GM23338 (cell line): ENCODE measurements around the gene KDM4B. TPM values are rescaled to one million over a fixed set of nuclear protein-coding genes. Genes with fewer than 3 reads are reported as not detected.

Experiments used
- ATAC-seq: fragments of 200-7000 bp; cut with Tn5 transposase; 3 replicates; pipeline ENCODE4 v1.9.1; 2020
- DNase-seq: peaks from one replicate; pipeline ENCODE4 v3.0.0-alpha.2; 2015; ENCODE audit warnings: low spot score
- H2AFZ ChIP-seq: fragments of 200-600 bp; sonication (generic); 2 replicates; pipeline ENCODE4 v1.8.0; 2016; ENCODE audit warnings: antibody characterized with exemption, mild to moderate bottlenecking, moderate library complexity
- H3F3A ChIP-seq: fragments of 200-600 bp; sonication (generic); replicated peaks from 2 replicates; pipeline ENCODE4 v1.8.0; 2017; ENCODE audit warnings: antibody characterized with exemption, mixed run types, low read depth
- H3K27ac ChIP-seq: fragments of 200-600 bp; sonication (generic); 2 replicates; pipeline ENCODE4 v1.6.1; 2016; ENCODE audit warnings: low read depth
- H3K27me3 ChIP-seq: fragments of 200-600 bp; sonication (generic); 2 replicates; pipeline ENCODE4 v1.8.0; 2016; ENCODE audit warnings: mild to moderate bottlenecking, mixed run types, moderate library complexity; ENCODE audit not compliant: insufficient read depth
- H3K36me3 ChIP-seq: fragments of 200-600 bp; sonication (generic); 2 replicates; pipeline ENCODE4 v1.8.0; 2016; ENCODE audit warnings: mild to moderate bottlenecking; ENCODE audit not compliant: insufficient read depth
- H3K4me1 ChIP-seq: fragments of 200-600 bp; sonication (generic); 2 replicates; pipeline ENCODE4 v1.8.0; 2016; ENCODE audit warnings: mild to moderate bottlenecking, moderate library complexity; ENCODE audit not compliant: insufficient read depth
- H3K4me2 ChIP-seq: fragments of 200-600 bp; sonication (generic); 2 replicates; pipeline ENCODE4 v1.7.1; 2017; ENCODE audit warnings: mixed run types
- H3K4me3 ChIP-seq: fragments of 200-600 bp; sonication (generic); 2 replicates; pipeline ENCODE4 v1.6.1; 2016; ENCODE audit warnings: mixed run types
- H3K79me2 ChIP-seq: fragments of 200-600 bp; sonication (generic); replicated peaks from 2 replicates; pipeline ENCODE4 v1.8.0; 2017; ENCODE audit warnings: mild to moderate bottlenecking; ENCODE audit not compliant: insufficient read depth
- H3K9me2 ChIP-seq: fragments of 200-600 bp; sonication (generic); 2 replicates; pipeline ENCODE4 v1.8.0; 2017; ENCODE audit not compliant: insufficient read depth
- H4K20me1 ChIP-seq: fragments of 200-600 bp; sonication (generic); replicated peaks from 2 replicates; pipeline ENCODE4 v1.8.0; 2017; ENCODE audit warnings: mild to moderate bottlenecking; ENCODE audit not compliant: insufficient read depth
- H3K27ac Mint-ChIP-seq: 2 replicates; pipeline ENCODE4 v1.8.0; 2020; ENCODE audit warnings: inconsistent platforms, mild to moderate bottlenecking, moderate library complexity, mixed read lengths
- H3K27me3 Mint-ChIP-seq: 3 replicates; pipeline ENCODE4 v1.8.0; 2022; ENCODE audit warnings: low read depth, mild to moderate bottlenecking, moderate library complexity, mixed read lengths, inconsistent platforms; ENCODE audit not compliant: insufficient read depth, poor library complexity
- H3K36me3 Mint-ChIP-seq: 3 replicates; pipeline ENCODE4 v1.8.0; 2021; ENCODE audit warnings: low read depth, mild to moderate bottlenecking, inconsistent platforms, moderate library complexity, mixed read lengths
- H3K4me1 Mint-ChIP-seq: 3 replicates; pipeline ENCODE4 v1.8.0; 2020; ENCODE audit warnings: mild to moderate bottlenecking, inconsistent platforms, mixed read lengths
- H3K4me3 Mint-ChIP-seq: 3 replicates; pipeline ENCODE4 v1.8.0; 2021; ENCODE audit warnings: moderate library complexity, mild to moderate bottlenecking, inconsistent platforms, mixed read lengths
- H3K9me3 Mint-ChIP-seq: 3 replicates; pipeline ENCODE4 v1.8.0; 2020; ENCODE audit warnings: moderate library complexity, mild to moderate bottlenecking, inconsistent platforms, mixed read lengths
- CREB1 ChIP-seq: fragments of 250-450 bp; sonication (Bioruptor Pico); IDR thresholded peaks from 2 replicates; pipeline ENCODE4 v1.5.0; 2020; ENCODE audit warnings: low read depth, mild to moderate bottlenecking, moderate library complexity
- CTCF ChIP-seq, 2 experiments: fragments of 200-600 bp in 1 of 2; sonication (generic) in 1 of 2; conservative IDR thresholded peaks; 2 replicates each; pipeline versions ENCODE4 v1.5.1 to v1.6.1; 2016 to 2017; ENCODE audit warnings: antibody characterized with exemption in 2 of 2, low read depth in 2 of 2, mild to moderate bottlenecking in 2 of 2, moderate library complexity in 1 of 2
- ETS1 ChIP-seq: IDR thresholded peaks from 2 replicates; pipeline ENCODE4 v1.6.1; 2016; ENCODE audit warnings: antibody characterized with exemption
- EZH2 ChIP-seq: fragments of 200-600 bp; sonication (generic); IDR thresholded peaks from one replicate; pipeline ENCODE4 v1.8.0; 2017; ENCODE audit warnings: antibody characterized with exemption, mild to moderate bottlenecking, low read depth; ENCODE audit not compliant: unreplicated experiment
- EZH2phosphoT487 ChIP-seq: fragments of 200-600 bp; sonication (generic); IDR thresholded peaks from one replicate; pipeline ENCODE4 v1.8.1; 2018; ENCODE audit warnings: antibody characterized with exemption; ENCODE audit not compliant: unreplicated experiment
- JUNB ChIP-seq: IDR thresholded peaks from one replicate; pipeline ENCODE4 v1.6.1; 2016; ENCODE audit warnings: antibody characterized with exemption; ENCODE audit not compliant: unreplicated experiment
- NANOG ChIP-seq: IDR thresholded peaks from 2 replicates; pipeline ENCODE4 v1.6.1; 2016; ENCODE audit warnings: antibody characterized with exemption, borderline replicate concordance
- POLR2AphosphoS5 ChIP-seq: IDR thresholded peaks from 2 replicates; pipeline ENCODE4 v1.6.1; 2016; ENCODE audit warnings: antibody characterized with exemption, low read depth
- REST ChIP-seq: IDR thresholded peaks from one replicate; pipeline ENCODE4 v1.6.1; 2018; ENCODE audit warnings: antibody characterized with exemption; ENCODE audit not compliant: unreplicated experiment
- ZNF114 ChIP-seq: fragments of 250-450 bp; sonication (Bioruptor Pico); IDR thresholded peaks from 2 replicates; pipeline ENCODE4 v1.5.0; 2020; ENCODE audit warnings: mild to moderate bottlenecking, moderate library complexity
- ZNF331 ChIP-seq: fragments of 250-450 bp; sonication (Bioruptor Pico); IDR thresholded peaks from 2 replicates; pipeline ENCODE4 v1.5.0; 2020; ENCODE audit warnings: low read depth, mild to moderate bottlenecking, moderate library complexity
- polyA plus RNA-seq: library from polyadenylated mRNA; unstranded; fragments of >200 nt; fragmentation: Nextera tagmentation; extraction: Ambion mirVana; gene quantifications from 2 replicates; pipeline ENCODE4 v1.2.1, GENCODE V29; 2016
- total RNA-seq: library from RNA; depleted of rRNA; stranded (reverse); fragments of >200 nt; shearing (Covaris generic); gene quantifications from 2 replicates; pipeline ENCODE4 v1.2.3, GENCODE V29; 2014

KDM4B gene
- total and polyA plus RNA-seq, 2 experiments from 2014 or later: 9.1 to 27.6 TPM

GRCh38 chr19:5048727-5049553 is 80.0 kb downstream of the KDM4B start (continued):
- TF ChIP-seq ETS1: no peak
- TF ChIP-seq ZNF114 (CRISPR knock-in tag): no peak
- no peak for TF ChIP-seq EZH2
- TF ChIP-seq REST: no peak
- no peak for TF ChIP-seq EZH2phosphoT487
- TF ChIP-seq NANOG: no peak

- H3K27ac Mint-ChIP-seq: no peak overlapping the region
- Histone ChIP-seq H3K36me3 (no peaks in the 10 kb centered on the region), H2AFZ (no peak overlapping the region)
- no peak for TF ChIP-seq CREB1 (CRISPR knock-in tag)
- TF ChIP-seq ZNF331 (CRISPR knock-in tag): no peak
- no peak for TF ChIP-seq ETS1
- no peak for TF ChIP-seq ZNF114 (CRISPR knock-in tag)
- TF ChIP-seq POLR2AphosphoS5: no peak
- no peak for TF ChIP-seq JUNB
- TF ChIP-seq REST: no peak
- no peak for TF ChIP-seq CTCF (conservative IDR thresholded peaks at IDR 0.05; ENCODE audit: low read depth in 2 of 2)
- no peak for TF ChIP-seq EZH2phosphoT487
Observed at GRCh38 chr19:5049561-5049960, 80.6 kb downstream of the KDM4B start.

More at GRCh38 chr19:5049561-5049960, 80.6 kb downstream of the KDM4B start:
- Histone ChIP-seq H3F3A (no peaks in the 10 kb centered on the region), H3K4me1 (no peaks in the 10 kb centered on the region), H4K20me1 (no peaks in the 10 kb centered on the region; the same call in 1 of the 2 replicates), H3K27me3 (no peaks in the 10 kb centered on the region), H3K4me2 (no peak overlapping the region), H3K27ac (no peak overlapping the region), H3K4me3 (no peak overlapping the region), H3K79me2 (no peaks in the 10 kb centered on the region), H3K9me2 (no peaks in the 10 kb centered on the region)
- H3K4me3 Mint-ChIP-seq: no peak overlapping the region
- H3K4me1 Mint-ChIP-seq: peaks cover 3% of the 10 kb centered on the region; the same call in 2 of the 3 replicates
- DNase-seq: no peak
- peaks cover 6% of the 10 kb centered on the region for H3K27me3 Mint-ChIP-seq
- peaks cover 3% of the 10 kb centered on the region; the same call in 2 of the 3 replicates for H3K36me3 Mint-ChIP-seq
- no peak for ATAC-seq
- H3K9me3 Mint-ChIP-seq: no peaks in the 10 kb centered on the region
